Measurements from ENCODE around the gene PCNP. TPM values are rescaled to one million over a fixed set of nuclear protein-coding genes. Genes with fewer than 3 reads are reported as not detected.

Gene PCNP
- total RNA-seq, 2 experiments from 2014 or later: 49.2 to 153 TPM

DNA sequence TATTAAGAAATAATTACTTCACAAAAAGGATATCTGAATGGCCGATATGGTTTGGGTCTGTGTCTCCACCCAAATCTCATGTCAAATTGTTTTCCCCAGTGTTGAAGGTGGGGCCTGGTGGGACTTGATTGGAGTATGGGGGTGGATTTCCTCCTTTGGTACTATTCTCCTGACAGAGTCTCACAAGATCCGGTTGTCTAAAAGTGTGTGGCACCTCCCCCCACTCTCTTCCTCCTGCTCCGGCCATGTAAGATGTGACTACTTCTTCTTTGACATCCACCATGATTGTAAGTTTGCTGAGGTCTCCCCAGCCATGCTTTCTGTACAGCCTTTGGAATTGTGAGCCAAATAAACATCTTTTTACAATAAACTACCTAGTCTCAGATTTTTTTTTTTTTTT lies 68.5 kb downstream of the PCNP start:
- Histone ChIP-seq H3K27ac (ENCODE audit: low read depth, low read length, poor library complexity, severe bottlenecking) (no peak overlapping the region), H3K79me2 (ENCODE audit: insufficient read depth, low read depth, low read length) (no peaks in the 10 kb centered on the region), H3K4me1 (ENCODE audit: insufficient read depth, low read length, poor library complexity, severe bottlenecking) (no peaks in the 10 kb centered on the region)

DNA sequence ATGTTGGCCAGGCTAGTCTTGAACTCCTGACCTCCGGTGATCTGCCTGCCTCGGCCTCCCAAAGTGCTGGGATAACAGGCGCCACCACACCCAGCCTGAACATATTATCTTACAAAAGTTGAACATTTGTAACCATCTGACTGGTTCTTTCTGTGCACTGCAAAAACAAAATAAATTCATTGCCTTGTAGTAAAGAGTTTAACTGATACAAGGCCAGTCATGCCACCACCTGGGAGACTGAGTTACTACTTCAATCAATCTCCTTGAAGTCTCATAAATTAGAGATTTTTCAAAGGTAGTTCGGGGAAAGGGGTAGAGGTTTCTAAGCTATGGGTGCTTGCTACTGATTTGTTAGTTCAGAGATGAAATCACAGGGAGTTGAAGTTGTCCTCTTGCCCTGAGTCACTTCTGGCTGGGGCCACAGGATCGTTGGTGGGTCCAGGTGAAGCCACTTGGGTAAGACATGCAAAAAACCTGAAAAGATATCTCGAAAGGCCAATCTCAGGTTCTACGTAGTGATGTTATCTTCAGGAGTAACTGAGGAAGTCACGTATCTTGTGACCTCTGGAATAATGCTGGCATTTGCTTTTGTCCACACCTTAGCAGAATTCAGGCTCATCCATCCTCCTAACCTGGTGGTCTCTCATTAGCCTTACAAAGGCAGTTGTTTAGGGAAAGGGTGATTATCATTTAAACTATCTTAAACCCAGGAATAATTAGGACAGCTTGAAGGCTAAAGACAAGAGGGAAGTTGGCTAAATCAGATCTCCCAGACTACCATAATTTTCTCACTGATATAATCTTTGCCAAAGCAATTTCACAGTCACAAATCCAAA lies 69.2 kb downstream of the PCNP start:
- H3K79me2 ChIP-seq (ENCODE audit: insufficient read depth, low read depth, low read length): no peaks in the 10 kb centered on the region
- no peak overlapping the region for H3K4me3 ChIP-seq (ENCODE audit: low read depth, low read length, poor library complexity, severe bottlenecking)
- no peaks in the 10 kb centered on the region for H4K20me1 ChIP-seq (ENCODE audit: insufficient read depth, low read length)
- H3K36me3 ChIP-seq (ENCODE audit: insufficient read depth, low read length): peaks cover 18% of the 10 kb centered on the region
- H3K4me1 ChIP-seq (ENCODE audit: insufficient read depth, low read length, poor library complexity, severe bottlenecking): no peaks in the 10 kb centered on the region
- no peak for DNase-seq (ENCODE audit: low spot score)
- no peak overlapping the region for H3K27ac ChIP-seq (ENCODE audit: low read depth, low read length, poor library complexity, severe bottlenecking)
- no peaks in the 10 kb centered on the region for H3K9me2 ChIP-seq (ENCODE audit: insufficient read depth, low read length)
- no peak overlapping the region for H3K4me2 ChIP-seq (ENCODE audit: low read length)
- ChIA-PET POLR2A (no interaction called here), CTCF (ENCODE audit: unreplicated experiment) (no interaction called here)
- no TSS peak for BruUV-seq (replicated peaks)
- no peaks in the 10 kb centered on the region for H3K9me3 ChIP-seq (ENCODE audit: low read length)
- TF ChIP-seq CTCF (conservative IDR thresholded peaks at IDR 0.05; ENCODE audit: low read length) (no peak), EZH2phosphoT487 (IDR thresholded peaks at IDR 0.05; ENCODE audit: borderline replicate concordance, low read depth, low read length) (no peak)
- intact Hi-C loops (cut with micrococcal nuclease; ENCODE audit: unreplicated experiment): no loop called here
- no peak overlapping the region for H2AFZ ChIP-seq (ENCODE audit: low read length)

More for the DNA sequence above, 68.5 kb downstream of the PCNP start:
- Histone ChIP-seq H3K9me2 (ENCODE audit: insufficient read depth, low read length) (no peaks in the 10 kb centered on the region), H3K9me3 (ENCODE audit: low read length) (no peaks in the 10 kb centered on the region), H4K20me1 (ENCODE audit: insufficient read depth, low read length) (no peaks in the 10 kb centered on the region), H3K4me2 (ENCODE audit: low read length) (no peak overlapping the region), H2AFZ (ENCODE audit: low read length) (no peak overlapping the region), H3K4me3 (ENCODE audit: low read depth, low read length, poor library complexity, severe bottlenecking) (no peak overlapping the region), H3K36me3 (ENCODE audit: insufficient read depth, low read length) (peaks cover 10% of the 10 kb centered on the region)
- no peak for DNase-seq (ENCODE audit: low spot score)
- BruUV-seq (replicated peaks): no TSS peak
- TF ChIP-seq CTCF (conservative IDR thresholded peaks at IDR 0.05; ENCODE audit: low read length): no peak
- no peak for TF ChIP-seq EZH2phosphoT487 (IDR thresholded peaks at IDR 0.05; ENCODE audit: borderline replicate concordance, low read depth, low read length)
- CTCF ChIA-PET (ENCODE audit: unreplicated experiment): no interaction called here
- POLR2A ChIA-PET: no interaction called here
- intact Hi-C loops (cut with micrococcal nuclease; ENCODE audit: unreplicated experiment): no loop called here

Small RNA genes lying within 50 kb of the gene (small RNA-seq; reads per million reads assigned to genes)
- not detected for gene RF00019
- not detected for gene RNU6-1256P

Other genes starting within 250 kb of the PCNP start
- 13.6 and 17.7 TPM in 2 replicates for gene SENP7, start 61.0 kb upstream of the PCNP start, total RNA-seq (2014; rRNA removed; shearing (Covaris generic))
- 18.0 and 19.5 TPM in 2 replicates for gene SENP7, start 61.0 kb upstream of the PCNP start, total RNA-seq (2022)
- 23.6 and 26.5 TPM in 2 replicates for gene TRMT10C, start 12.3 kb upstream of the PCNP start, total RNA-seq (2014; rRNA removed; shearing (Covaris generic))
- gene TRMT10C, start 12.3 kb upstream of the PCNP start, total RNA-seq (2022): 25.6 and 29.1 TPM in 2 replicates
- 21.8 and 26.8 TPM in 2 replicates for gene ZBTB11, start 103.0 kb downstream of the PCNP start, total RNA-seq (2014; rRNA removed; shearing (Covaris generic))
- 21.5 and 24.4 TPM in 2 replicates for gene ZBTB11, start 103.0 kb downstream of the PCNP start, total RNA-seq (2022)
- gene RPL24, start 112.5 kb downstream of the PCNP start, total RNA-seq (2014; rRNA removed; shearing (Covaris generic)): 2,111 and 2,631 TPM in 2 replicates
- 1,335 and 1,380 TPM in 2 replicates for gene RPL24, start 112.5 kb downstream of the PCNP start, total RNA-seq (2022)
- 25.3 and 27.3 TPM in 2 replicates for gene CEP97, start 150.4 kb downstream of the PCNP start, total RNA-seq (2014; rRNA removed; shearing (Covaris generic))
- 43.5 and 46.7 TPM in 2 replicates for gene CEP97, start 150.4 kb downstream of the PCNP start, total RNA-seq (2022)
- gene NXPE3, start 205.0 kb downstream of the PCNP start, total RNA-seq (2014; rRNA removed; shearing (Covaris generic)): 16.7 and 17.9 TPM in 2 replicates
- 59.2 and 64.3 TPM in 2 replicates for gene NXPE3, start 205.0 kb downstream of the PCNP start, total RNA-seq (2022)